HG02885 (cell line): ENCODE data around the gene MEAK7.
"Not testable (repeated sequence)": the region's sequence is repeated elsewhere in the genome, so short reads cannot be mapped to it uniquely, and the experiment has no call there.

ENCODE experiments used
- ATAC-seq: cut with Tn5 transposase; IDR thresholded peaks from one replicate; pipeline ENCODE4 v1.9.1; 2021; ENCODE audit warnings: mild to moderate bottlenecking; ENCODE audit not compliant: unreplicated experiment, poor library complexity

The MEAK7 gene

DNA sequence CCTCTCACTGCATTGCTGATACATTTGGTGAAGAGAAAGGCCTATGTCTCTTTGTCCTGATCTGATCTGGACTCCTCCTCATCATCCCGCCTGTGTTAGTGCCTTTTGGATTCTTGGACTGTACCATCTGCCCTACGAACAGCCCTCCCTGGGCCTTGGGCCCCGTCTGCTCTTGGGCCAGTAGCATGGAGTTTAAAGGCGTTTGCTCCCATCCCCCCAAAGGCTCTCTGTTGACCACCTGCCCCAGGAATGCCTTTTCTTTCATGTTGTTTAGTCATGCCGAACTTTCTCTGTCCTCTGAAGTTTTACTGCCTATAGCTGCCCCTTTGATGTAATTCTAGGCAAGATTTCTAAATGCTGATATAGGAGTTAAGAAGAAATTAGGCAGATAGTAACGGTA lies 30.9 kb upstream of the MEAK7 start:
- no peak for ATAC-seq

DNA sequence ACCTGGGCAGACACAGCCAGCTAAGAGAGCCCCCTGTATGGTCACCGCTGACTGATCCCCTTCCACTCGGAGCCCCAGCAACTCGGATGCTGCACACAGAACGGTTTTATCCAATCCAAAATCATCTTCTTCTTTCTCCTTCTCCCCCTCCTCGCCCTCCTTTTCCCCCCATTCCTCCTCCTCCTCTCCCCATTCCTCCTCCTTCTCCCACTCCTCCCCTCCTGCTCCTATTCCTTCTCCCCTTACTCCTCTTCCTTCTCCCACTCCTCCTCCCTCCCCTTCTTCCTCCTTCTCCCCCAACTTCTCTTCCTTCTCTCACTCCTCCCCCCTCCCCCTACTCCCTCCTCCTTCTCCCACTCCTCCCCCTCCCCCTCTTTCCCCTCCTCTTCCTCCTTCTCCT lies 30.4 kb upstream of the MEAK7 start:
- no peak for ATAC-seq

DNA sequence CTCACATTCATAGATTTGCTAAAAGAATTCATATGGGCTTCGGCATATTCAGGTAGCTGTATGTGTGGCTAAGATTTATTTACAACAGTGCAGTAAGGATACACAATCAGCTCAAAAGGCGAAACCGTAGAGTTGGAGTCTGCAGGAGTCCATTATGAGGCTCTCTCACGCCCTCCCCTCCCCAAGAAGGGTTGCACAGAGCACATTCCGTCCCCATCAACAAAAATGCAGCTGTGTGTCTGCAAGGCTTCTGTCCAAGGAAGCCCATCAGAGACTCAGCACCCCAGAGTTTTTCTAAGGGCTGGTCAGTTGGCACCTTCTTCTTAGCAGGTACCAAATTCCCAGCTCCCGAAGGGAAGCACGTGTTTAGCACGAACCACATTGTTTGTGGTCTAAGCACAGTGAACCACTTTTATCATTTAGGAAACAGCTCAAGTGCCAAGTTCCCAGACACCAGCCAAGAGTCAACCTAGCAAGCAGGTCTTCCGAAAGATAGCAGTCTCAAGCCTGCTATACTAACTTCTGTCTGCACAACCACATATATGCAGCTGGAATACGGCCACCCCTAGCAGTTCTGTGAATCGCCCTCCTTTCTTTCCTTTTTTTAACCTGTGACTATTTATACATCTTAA lies 28.5 kb upstream of the MEAK7 start:
- ATAC-seq = no peak

DNA sequence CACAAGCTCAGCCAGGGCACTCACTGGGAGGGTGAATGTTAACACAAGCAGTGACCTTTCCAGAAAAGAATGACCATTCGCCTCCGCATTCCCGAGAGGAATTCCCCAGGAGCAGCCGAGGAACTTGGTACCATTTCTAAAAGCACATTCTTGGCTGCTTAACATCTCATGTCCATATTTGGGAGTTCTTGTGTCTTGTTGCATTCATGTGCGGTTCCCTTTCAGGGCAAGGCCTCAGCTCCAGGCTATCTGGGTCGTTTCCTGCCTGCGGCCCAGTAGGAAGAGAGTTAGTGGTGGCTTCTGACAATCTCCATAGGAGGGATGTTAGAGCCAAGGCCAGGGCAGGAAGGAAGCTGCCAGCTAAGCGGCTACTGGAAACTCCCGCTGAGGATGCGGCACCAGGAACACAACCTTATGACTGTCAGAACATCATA lies 27.8 kb upstream of the MEAK7 start:
- no peak for ATAC-seq

DNA sequence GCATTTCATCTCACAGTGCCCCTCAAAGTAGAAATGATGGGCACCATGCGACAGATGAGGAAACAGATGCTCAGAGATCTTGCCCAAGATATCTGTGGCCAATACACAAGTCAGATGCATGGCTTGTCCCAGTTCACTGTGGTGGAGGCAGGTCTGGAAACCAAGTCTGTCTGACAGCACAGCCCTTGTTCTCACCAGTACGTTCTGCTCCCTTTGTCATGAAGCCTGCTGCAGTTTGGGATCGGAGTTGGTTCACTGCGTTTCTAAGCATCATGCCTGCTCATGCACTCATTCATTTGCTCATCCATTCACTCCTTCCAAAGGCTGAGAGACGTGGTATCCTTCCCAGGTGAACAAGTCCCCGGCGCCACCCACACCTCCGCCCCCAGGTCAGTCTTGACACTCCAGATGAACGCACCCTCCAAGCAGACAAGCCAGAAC lies 27.2 kb upstream of the MEAK7 start:
- ATAC-seq = no peak

DNA sequence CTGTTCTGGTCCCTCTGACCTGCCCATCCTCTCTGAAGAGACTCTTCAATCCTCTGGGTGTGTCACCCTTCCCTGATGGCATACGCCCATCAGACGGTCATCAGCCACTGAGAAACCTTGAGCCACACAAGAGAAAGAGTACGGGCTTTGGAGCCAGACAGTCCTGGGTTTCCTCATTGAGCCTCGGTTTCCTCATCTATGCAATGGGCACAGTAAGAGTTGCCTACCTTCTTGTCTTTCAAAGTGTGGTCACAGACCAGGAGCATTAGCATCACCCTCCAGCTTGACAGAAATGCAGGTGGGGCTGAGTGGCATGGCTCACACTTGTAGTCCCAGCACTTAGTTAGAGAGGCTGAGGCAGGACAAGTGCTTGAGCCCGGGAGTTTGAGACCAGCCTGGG lies 26.1 kb upstream of the MEAK7 start:
- ATAC-seq = no peak

DNA sequence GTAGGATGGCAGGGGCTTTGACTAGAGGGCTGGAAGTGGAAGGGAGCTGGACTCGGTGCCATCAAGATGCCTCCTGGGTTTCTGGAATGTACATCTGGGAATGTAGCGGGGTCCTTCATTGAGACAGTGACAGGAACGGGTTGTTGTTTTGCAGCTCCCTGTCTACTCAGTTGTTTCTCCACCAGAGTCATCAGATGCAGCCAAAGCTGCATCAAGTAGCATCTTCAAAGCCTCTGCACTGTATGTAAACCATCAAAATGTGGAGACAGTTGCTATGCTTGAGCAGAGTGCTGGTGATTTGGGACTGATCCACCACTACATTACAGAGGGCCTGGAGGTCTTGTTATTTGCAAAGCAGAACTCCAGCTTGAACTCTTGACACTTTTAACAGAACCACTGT lies 25.1 kb upstream of the MEAK7 start:
- ATAC-seq = no peak

DNA sequence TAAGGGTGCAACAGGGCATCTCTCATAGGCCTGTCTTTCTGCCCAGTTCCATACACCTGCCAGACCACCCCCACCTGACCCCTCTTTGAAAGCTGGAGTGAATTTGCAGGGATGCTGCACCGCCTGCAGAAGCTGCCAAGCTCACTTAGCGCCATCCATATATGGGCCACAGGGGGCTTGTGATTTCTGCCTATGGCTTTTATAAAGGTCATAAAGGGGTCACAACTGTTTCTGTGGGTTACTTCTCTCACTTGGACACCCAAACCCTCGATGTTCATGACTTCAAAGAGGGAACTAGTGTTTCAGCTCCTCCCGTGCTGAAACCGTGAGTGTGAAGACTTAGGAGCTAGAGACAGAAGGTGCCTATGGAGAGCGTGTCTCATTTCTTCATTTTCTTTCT lies 23.9 kb upstream of the MEAK7 start:
- no peak for ATAC-seq

DNA sequence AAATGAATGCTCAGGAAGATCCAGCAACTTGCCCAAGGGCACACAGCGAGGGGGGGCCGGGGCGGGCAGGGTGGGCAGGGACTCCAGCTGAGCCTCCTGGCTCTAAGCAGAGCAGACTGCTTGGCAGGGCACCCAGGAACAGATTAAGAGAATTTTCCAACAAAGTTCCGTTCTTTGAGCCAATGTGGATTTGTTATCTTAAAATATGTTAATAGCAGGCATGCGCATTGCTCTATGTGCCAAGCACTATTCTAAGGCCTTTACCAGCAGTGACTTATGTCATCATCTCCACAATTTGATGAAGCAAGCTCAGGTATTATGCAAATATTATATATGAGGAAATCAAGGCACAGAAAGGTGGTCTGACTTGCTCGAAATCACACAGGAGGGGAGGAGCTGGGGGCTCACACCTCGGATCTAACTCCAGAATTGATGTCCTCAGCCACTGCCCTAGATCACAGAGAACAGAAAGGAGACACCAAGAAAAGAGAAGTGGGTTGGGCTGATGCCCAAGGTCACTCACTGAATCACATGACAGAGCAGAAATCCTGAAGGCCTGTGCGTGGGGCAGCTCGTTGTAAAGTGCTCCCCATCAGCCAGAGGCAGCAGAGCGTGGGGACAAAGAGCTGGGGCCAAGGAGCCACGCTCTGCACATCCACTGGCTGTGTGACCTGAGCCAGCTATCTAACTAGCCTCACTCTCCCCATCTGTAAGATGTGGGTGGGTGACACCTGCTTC lies 23.2 kb upstream of the MEAK7 start:
- no peak for ATAC-seq

DNA sequence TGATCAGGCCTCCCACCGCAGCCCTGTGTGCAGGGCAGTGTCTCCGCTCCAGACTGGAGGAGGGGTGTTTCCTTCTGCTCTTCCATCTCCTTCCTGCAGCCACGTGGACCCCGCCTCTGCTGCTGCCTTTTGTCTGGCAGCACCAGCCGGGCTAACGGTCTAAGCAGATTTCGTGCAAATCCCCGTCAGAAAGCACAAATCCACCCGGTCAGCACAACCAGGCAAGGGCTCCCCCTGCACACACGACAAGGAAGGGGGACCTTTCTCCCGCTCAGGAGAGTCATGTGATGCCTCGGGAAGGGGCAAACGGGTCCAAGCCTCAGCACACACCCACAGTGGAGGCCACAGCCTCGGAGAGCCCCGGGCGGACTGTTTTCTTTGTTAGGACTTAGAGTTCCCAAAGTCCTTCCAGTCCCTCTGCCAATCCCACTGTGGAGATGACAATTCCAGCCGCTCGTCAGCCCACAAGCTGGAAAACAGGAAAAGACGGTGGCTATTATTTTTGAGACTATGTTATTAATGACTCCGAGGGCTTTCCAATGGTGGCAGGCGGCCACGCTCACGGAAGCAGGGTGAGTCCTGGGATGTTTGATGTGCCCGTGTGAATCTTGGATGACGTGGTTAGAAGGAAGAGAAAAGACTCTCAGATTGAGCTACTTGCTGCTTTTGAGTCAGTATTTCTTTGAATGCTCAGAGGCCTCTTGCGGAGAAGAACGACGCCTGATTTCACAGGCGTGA lies 22.5 kb upstream of the MEAK7 start:
- no peak for ATAC-seq

DNA sequence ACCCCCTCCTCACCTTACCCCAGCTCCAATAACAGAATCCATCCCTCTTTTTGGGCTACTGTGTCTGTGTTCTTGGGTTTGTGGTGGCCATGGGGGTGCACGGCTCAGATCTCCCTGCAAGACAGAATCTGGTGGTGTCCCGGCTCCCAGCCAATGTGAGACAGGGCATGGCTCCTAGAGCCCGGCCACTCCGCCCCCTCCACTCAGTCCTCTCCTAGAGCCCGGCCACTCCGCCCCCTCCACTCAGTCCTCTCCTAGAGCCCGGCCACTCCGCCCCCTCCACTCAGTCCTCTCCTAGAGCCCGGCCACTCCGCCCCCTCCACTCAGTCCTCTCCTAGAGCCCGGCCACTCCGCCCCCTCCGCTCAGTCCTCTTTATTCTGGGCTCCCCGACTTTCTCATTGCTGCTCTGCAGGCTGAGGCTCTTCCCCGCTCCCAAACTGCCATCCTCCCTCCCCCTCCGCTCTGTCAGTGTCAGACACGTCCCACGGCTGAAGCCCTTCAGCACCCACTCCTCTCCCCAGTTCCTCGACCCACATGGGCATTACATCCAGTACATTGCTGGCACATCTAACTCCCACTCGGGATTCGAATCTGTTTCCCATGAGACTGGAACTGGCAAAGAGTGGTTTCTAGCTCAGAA lies 20.6 kb upstream of the MEAK7 start:
- ATAC-seq = not testable (repeated sequence)

DNA sequence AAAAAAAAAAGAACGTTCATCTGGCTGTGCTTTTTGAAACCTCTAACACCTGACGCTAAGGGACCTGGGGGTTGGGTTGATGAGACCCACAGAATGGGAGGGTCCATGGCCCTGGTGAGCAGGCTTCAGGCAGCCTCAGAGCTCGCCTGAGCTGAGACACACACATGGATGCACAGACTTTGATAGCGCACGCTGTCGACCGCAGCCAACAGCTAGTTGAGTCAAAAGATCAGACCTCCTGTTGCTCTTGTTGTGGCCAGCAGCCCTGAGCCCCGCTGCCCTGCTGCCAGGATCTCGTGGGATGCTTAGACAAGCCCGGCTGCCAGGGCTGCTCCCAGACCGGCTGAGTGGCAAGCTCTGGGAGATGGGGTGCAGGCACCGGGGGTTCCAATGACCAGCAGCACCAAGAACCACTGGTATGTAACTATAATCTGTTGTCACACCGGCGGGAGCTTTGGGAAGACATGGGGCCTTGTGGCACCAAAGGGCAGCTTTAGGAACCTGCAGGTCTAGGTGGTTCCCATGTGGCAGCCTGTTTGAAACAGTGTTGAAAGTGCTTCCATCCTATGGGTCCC lies 20.0 kb upstream of the MEAK7 start:
- no peak for ATAC-seq

DNA sequence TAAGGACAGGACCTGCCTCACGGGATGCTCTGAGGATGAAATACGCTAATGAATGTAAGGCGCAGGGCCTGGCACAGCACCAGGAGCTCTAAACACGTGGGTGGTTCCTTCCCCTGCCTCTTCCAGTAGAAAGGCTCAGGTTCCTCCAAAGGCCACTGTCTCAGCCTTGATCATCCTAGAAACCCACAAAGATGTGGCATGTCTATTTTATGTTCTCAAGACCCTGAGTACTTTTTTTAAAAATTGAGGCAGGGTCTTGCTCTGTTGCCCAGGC lies 17.0 kb upstream of the MEAK7 start:
- ATAC-seq = no peak

DNA sequence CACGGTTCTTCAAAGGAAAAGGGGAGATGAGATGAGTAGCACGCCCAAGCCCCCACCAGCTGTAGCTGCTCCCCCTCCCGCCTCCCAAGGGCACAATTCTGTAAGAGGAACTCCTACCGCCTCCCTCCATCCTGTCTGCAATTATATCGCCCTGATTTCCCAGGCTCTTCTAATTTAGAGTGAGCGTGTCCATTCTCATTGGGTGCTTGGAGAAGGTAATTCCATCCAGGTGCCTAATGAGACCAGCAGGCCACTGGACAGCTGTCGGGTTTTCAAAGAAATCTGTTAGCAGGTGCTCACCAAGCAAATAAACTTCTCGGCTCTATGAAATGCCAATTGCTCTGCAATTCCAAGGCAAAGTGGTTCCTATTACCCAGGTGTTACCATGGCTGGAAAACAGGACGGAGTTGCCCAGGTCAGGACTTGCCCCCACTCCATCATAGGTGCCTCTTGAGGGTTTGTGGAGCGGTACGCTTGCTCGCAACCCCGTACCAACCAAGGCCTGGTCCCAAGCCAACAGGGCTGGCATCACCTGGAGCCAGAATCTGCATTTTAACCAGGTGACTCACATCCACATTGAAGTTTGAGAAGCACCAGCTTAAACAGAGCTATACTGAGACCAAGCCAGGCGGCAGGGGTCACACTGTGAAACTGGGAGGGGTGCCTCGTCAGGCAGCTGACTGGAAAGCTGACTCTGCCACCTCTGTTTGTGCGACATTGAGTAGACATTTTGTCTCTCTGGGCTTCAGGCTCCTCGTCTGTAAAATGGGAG lies 16.5 kb upstream of the MEAK7 start:
- no peak for ATAC-seq

DNA sequence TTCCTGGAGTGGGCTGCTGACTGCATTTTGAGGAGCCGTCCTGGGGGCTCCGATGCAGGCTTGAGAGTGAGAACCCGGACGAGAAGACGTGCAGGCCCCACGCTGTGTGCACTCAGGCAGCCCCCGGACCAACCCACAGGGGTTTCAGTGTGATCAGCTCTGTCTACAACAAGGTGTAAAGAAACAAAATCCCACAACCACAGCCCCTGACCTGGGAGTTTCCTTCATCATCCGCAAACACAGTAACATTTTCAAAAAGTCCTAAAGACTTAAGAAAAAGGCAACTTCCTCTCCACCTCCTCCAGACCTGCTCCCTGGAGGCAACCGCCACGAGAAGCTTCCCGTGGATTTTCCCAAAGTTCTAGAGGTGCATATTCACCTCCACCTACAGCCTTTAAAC lies 15.4 kb upstream of the MEAK7 start:
- ATAC-seq = no peak

DNA sequence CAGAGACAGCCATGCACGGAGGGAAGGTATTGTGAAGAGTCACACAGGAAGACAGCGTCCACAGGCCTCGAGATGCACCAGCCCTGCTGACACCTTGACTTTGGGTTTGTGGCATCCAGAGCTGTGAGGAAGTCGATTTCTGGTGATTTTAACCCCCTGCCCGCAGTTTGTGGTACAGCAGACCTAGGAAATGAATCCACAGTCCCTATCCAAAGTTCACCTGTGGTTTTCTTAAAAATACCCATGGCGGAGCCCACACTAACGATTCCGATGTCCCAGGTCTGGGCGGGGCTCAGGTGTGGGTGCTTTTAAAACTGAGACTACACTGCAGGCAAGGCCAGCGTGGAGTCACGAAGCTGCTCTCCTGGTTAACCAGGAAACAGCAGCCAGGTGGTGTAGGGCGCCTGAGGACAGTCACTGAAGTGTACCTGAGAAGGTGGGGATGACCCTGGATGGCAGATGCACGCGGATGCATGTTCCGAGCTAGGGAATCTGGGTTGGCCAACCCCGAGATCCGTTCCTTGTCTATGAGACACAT lies 14.4 kb upstream of the MEAK7 start:
- ATAC-seq = no peak

DNA sequence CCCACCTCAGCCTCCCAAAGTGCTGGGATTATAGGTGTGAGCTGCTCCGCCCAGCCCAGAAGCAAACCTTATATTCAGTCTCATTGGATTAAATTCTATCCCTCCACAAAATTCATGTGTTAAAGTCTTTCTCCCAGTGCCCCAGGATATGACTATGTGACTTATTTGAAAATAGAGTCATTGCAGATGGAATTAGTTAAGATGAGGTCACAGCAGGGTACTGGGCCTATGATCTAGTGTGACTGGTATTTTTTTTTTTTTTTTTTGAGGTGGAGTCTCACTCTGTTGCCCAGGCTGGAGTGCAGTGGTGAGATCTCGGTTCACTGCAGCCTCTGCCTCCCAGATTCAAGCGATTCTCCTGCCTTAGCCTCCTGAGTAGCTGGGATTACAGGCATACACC lies 13.8 kb upstream of the MEAK7 start:
- ATAC-seq = not testable (repeated sequence)

DNA sequence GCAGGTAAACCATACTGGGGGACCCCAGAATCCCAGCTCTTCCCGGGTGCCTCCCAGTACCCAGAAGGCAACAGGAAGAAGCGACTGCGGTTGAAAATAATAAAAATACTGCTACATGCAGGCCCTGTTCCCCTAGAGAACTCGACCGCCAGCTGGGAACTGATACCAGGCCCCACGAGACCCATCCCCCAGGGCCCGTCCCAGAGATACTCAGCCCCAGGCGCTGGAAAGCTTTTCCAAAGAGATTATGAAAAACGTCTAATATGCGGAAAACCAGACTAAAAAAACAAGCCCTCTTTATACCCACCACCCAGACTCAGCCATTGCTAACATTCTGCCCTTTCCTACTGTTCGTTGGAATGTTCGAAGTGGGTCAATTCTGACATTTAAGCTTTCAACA lies 12.9 kb upstream of the MEAK7 start:
- no peak for ATAC-seq

DNA sequence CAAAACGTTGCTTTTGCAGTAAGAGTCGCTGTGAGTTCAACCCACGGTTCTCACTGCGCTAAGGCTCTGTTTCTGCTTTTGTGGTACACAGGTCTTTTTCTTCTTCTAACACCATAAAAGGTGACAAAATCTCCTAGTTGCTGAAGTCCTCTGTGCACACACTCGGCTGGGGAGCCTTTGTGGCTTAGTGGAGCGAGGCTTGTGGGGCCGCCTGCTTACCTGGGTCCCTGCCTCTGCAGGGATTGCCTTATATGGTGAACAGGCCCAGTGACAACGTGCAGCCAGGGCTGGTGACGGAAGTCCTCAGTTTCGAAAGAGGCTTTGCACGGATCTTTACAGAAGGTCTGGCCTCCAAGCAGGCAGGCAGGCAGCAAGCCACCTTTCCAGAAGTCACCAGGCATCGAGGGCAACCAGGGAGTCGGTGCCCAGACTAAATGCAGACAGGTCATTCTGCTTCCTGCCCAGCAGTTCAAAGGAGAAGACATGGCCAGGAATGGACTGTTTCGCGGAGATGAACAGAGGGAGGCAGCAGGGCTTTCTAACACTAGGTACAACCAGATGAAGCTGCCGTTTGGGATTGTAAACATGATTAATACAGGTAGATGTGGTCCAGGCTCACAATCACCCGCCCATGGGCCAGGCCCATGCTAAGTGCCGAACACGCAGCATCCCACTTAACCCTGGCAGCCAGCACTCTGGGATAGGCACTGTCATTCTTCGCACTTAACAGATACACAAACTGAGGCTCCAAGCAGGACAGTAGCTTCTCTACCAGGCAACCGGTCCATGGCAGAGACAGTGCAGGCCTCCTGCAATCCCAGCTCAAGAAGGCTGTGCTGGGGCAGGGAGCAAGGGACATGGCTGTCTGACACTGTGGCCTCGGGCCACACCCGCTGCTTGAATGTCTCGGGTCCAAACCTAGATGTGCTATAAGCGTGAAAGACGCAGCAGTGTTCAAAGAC lies 10.7 kb upstream of the MEAK7 start:
- peak; percentile 96 for ATAC-seq
